HepG2 (cell line): ENCODE results near the gene FRAS1. TPM values are rescaled to one million over a fixed set of nuclear protein-coding genes. Genes with fewer than 3 reads are reported as not detected.

ENCODE experiments used
- ATAC-seq: fragments of 200-7000 bp; cut with Tn5 transposase; 3 replicates; pipeline ENCODE4 v1.9.1; 2020; ENCODE audit warnings: mild to moderate bottlenecking, moderate library complexity
- BruUV-seq: library from RNA; stranded (reverse); fragments of 400-500 nt; replicated peaks from 2 replicates; lab custom pipeline; 2021; lab: Mats Ljungman, UMichigan
- CTCF ChIA-PET: fragments of 300-600 bp; formaldehyde crosslinking; extraction: SDS; loops from one replicate; lab custom pipeline; 2021; ENCODE audit warnings: low total read pairs, inconsistent platforms, low intra/inter-chr PET ratio; lab: Yijun Ruan, JAX
- POLR2A ChIA-PET: fragments of 350-600 bp; sonication (Branson Sonifier 250); formaldehyde crosslinking; loops from one replicate; lab custom pipeline; 2020; ENCODE audit warnings: antibody characterized with exemption, inconsistent platforms; lab: Yijun Ruan, JAX
- DNase-seq: peaks from one replicate; pipeline ENCODE4 v3.0.0-alpha.2; 2015; ENCODE audit warnings: low spot score
- FAIRE-seq: peaks from 3 replicates; lab custom pipeline; 2011; peaks lifted over from hg19 to GRCh38; lab: Jason Lieb, UNC
- H2AFZ ChIP-seq: one replicate; pipeline ENCODE4 v1.6.1; 2011; ENCODE audit warnings: low read length, inconsistent platforms
- H3K27ac ChIP-seq: fragments of 300-600 bp; 3 replicates; pipeline ENCODE4 v1.8.0; 2011; ENCODE audit warnings: mixed run types, mild to moderate bottlenecking, mixed read lengths, low read length, inconsistent platforms; ENCODE audit not compliant: insufficient read depth; ENCODE audit errors: extremely low read length
- H3K27me3 ChIP-seq, 2 experiments: fragments of 200-600 bp in 1 of 2; 2 replicates in 1 of 2; 3 replicates in 1 of 2; pipeline versions ENCODE4 v1.6.0 to v1.8.0; 2011; ENCODE audit warnings: low read length in 2 of 2, mild to moderate bottlenecking in 2 of 2, moderate library complexity in 2 of 2, inconsistent platforms in 1 of 2; ENCODE audit not compliant: insufficient read depth in 2 of 2, control insufficient read depth in 1 of 2
- H3K36me3 ChIP-seq, 2 experiments: fragments of 200-600 bp in 1 of 2; replicated peaks in 1 of 2; 2 replicates in 1 of 2; 3 replicates in 1 of 2; pipeline versions ENCODE4 v1.5.1 to v1.8.0; 2011; ENCODE audit warnings: low read length in 2 of 2, inconsistent platforms in 1 of 2; ENCODE audit not compliant: insufficient read depth in 2 of 2, control insufficient read depth in 1 of 2
- H3K4me1 ChIP-seq: 2 replicates; pipeline ENCODE4 v1.5.1; 2012; ENCODE audit warnings: low read length, inconsistent platforms; ENCODE audit not compliant: insufficient read depth
- H3K4me2 ChIP-seq: 2 replicates; pipeline ENCODE4 v1.6.0; 2011; ENCODE audit warnings: low read depth, low read length, inconsistent platforms
- H3K4me3 ChIP-seq, 3 experiments: fragments of 200-600 bp in 1 of 3; sonication (generic), shearing (Covaris generic) in 1 of 3; replicated peaks in 1 of 3; 2 replicates each; pipeline ENCODE4 v1.5.1; 2011 to 2016; ENCODE audit warnings: low read length in 3 of 3, inconsistent platforms in 2 of 3, low read depth in 2 of 3, mild to moderate bottlenecking in 2 of 3, control low read depth in 1 of 3, mixed read lengths in 1 of 3; ENCODE audit not compliant: insufficient read depth in 1 of 3
- H3K79me2 ChIP-seq: one replicate; pipeline ENCODE4 v1.6.1; 2011; ENCODE audit warnings: low read length, inconsistent platforms; ENCODE audit not compliant: insufficient read depth
- H3K9ac ChIP-seq: 2 replicates; pipeline ENCODE4 v1.6.0; 2011; ENCODE audit warnings: mild to moderate bottlenecking, low read depth, low read length, inconsistent platforms; ENCODE audit not compliant: insufficient read depth
- H3K9me3 ChIP-seq: 2 replicates; pipeline ENCODE4 v1.5.1; 2012; ENCODE audit warnings: mild to moderate bottlenecking, low read length
- H4K20me1 ChIP-seq: 2 replicates; pipeline ENCODE4 v1.6.0; 2011; ENCODE audit warnings: inconsistent platforms, mild to moderate bottlenecking, low read length, moderate library complexity; ENCODE audit not compliant: insufficient read depth
- DR1 ChIP-seq: sonication (generic); formaldehyde crosslinking; IDR thresholded peaks from 2 replicates; pipeline ENCODE4 v1.8.0; 2021; ENCODE audit warnings: mild to moderate bottlenecking, missing genetic modification reagents, inconsistent platforms
- FOXJ3 ChIP-seq: sonication (generic); formaldehyde crosslinking; IDR thresholded peaks from 2 replicates; pipeline ENCODE4 v1.4.0; 2020; ENCODE audit warnings: missing genetic modification reagents, mild to moderate bottlenecking, borderline replicate concordance
- HCFC1 ChIP-seq: fragments of 150-350 bp; IDR thresholded peaks from 2 replicates; pipeline ENCODE4 v1.6.1; 2014; ENCODE audit warnings: low read depth, low read length
- MEIS2 ChIP-seq: sonication (generic); formaldehyde crosslinking; IDR thresholded peaks from 2 replicates; pipeline ENCODE4 v1.9.0; 2021; ENCODE audit warnings: mild to moderate bottlenecking, missing genetic modification reagents
- PBX3 ChIP-seq: sonication (generic); formaldehyde crosslinking; IDR thresholded peaks from 2 replicates; pipeline ENCODE4 v1.8.1; 2023; ENCODE audit warnings: missing genetic modification reagents, inconsistent platforms, borderline replicate concordance
- TFAP4 ChIP-seq: sonication (generic); IDR thresholded peaks from 2 replicates; pipeline ENCODE4 v1.6.1; 2016; ENCODE audit warnings: low read depth, borderline replicate concordance
- THAP8 ChIP-seq: sonication (generic); formaldehyde crosslinking; IDR thresholded peaks from 2 replicates; pipeline ENCODE4 v1.5.1; 2020; ENCODE audit warnings: missing genetic modification reagents, mild to moderate bottlenecking, borderline replicate concordance
- ZBTB21 ChIP-seq: sonication (generic); formaldehyde crosslinking; IDR thresholded peaks from 2 replicates; pipeline ENCODE4 v1.4.0; 2020; ENCODE audit warnings: missing genetic modification reagents
- ZNF362 ChIP-seq: sonication (generic); formaldehyde crosslinking; IDR thresholded peaks from 2 replicates; pipeline ENCODE4 v1.4.0; 2020; ENCODE audit warnings: missing genetic modification reagents, mild to moderate bottlenecking, borderline replicate concordance
- ZNF780A ChIP-seq: sonication (generic); formaldehyde crosslinking; IDR thresholded peaks from 2 replicates; pipeline ENCODE4 v1.8.0; 2022; ENCODE audit warnings: mild to moderate bottlenecking, missing genetic modification reagents, moderate library complexity
- WGBS: methylation state at CpG from one replicate; pipeline ENCODE4 v1.1.6; 2017; ENCODE audit warnings: low lambda C conversion rate; 5-methylcytosine and 5-hydroxymethylcytosine counted together
- in situ Hi-C: cut with HindIII; loops from 2 replicates; pipeline ENCODE4 v1.10.0; 2017; ENCODE audit warnings: low pct_unique_long_range_greater_than_20kb; ENCODE audit not compliant: extremely low pct_ligation_motif_present
- intact Hi-C: fragments of 100-400 bp; cut with micrococcal nuclease; formaldehyde crosslinking; loops from one replicate; pipeline ENCODE4 v1.10.0; 2022; ENCODE audit not compliant: unreplicated experiment
- polyA plus RNA-seq, 8 experiments: library from polyadenylated mRNA; depleted of rRNA in 3 of 8; stranded (reverse) in 7 of 8; unstranded in 1 of 8; fragments of >200 nt; fragmentation: Illumina TruSeq in 4 of 8; extraction: Trizol in 4 of 8; gene quantifications; 2 replicates each; pipeline versions ENCODE4 v1.2.1 to v1.2.3, GENCODE V29; 2011 to 2016; ENCODE audit warnings: low read depth in 4 of 8, missing spikeins in 1 of 8, mixed read lengths in 1 of 8; ENCODE audit not compliant: insufficient read depth in 1 of 8
- total RNA-seq, 5 experiments: library from RNA; depleted of rRNA; stranded (reverse); fragments of >200 nt; fragmentation: Illumina TruSeq; extraction: Trizol; gene quantifications; 2 replicates each; pipeline ENCODE4 v1.2.3, GENCODE V29; 2016; ENCODE audit warnings: low read depth in 1 of 5

FRAS1 gene
- total and polyA plus RNA-seq, 2 of the 13 experiments (the other 11 are each of a cell fraction or from before 2014, with no cell fraction given) = 22.5 to 31.6 TPM

- in situ Hi-C loops = no loop called here
- no peak for TF ChIP-seq TFAP4
- TF ChIP-seq ZBTB21 (CRISPR knock-in tag) = no peak
- TF ChIP-seq FOXJ3 (CRISPR knock-in tag) = no peak
- no peak for TF ChIP-seq MEIS2 (CRISPR knock-in tag)
- TF ChIP-seq PBX3 = no peak
- TF ChIP-seq HCFC1 = no peak
- TF ChIP-seq ZNF780A = no peak
- TF ChIP-seq THAP8 (CRISPR knock-in tag) = no peak
- TF ChIP-seq ZNF362 (CRISPR knock-in tag) = no peak
- TF ChIP-seq DR1 (CRISPR knock-in tag) = no peak
- peaks cover 8% of the 10 kb centered on the region for H3K4me1 ChIP-seq
- H3K79me2 ChIP-seq = no peaks in the 10 kb centered on the region
- peaks cover 14 to 38% of the 10 kb centered on the region in 2 experiments; a peak in 4 of 5 replicates for H3K36me3 ChIP-seq
- no peak overlapping the region for H3K4me3 ChIP-seq
- no peaks in the 10 kb centered on the region for H4K20me1 ChIP-seq
- FAIRE-seq (no peak), DNase-seq (no peak), ATAC-seq (no peak)
- no peak overlapping the region for H2AFZ ChIP-seq
- ChIA-PET CTCF (no interaction called here), POLR2A (no interaction called here)
- H3K4me2 ChIP-seq = no peak overlapping the region
- no peak overlapping the region for H3K9ac ChIP-seq
- H3K27me3 ChIP-seq = no peaks in the 10 kb centered on the region
- intact Hi-C loops = loop anchor here (10.0 kb wide), 1 partner anchor 238 kb away; the partner anchor contains the start of gene FRAS1
- H3K9me3 ChIP-seq = no peaks in the 10 kb centered on the region
- BruUV-seq = no TSS peak
- 89% methylated on average over 1 of the region's 2 CpGs for WGBS
- no peak overlapping the region for H3K27ac ChIP-seq
Observed at GRCh38 chr4:78292341-78292740, 235.2 kb downstream of the FRAS1 start.
